NCI-H748 (cell line): ENCODE results near the gene CWC22.
A peak's percentile ranks its signal among the peaks of the same experiment; 100 is the strongest.
"Not testable (repeated sequence)": the region's sequence is repeated elsewhere in the genome, so short reads cannot be mapped to it uniquely, and the experiment has no call there.

Experiments
- DNase-seq: peaks from one replicate; lab custom pipeline; 2025; ENCODE audit not compliant: unreplicated experiment; lab: John Stamatoyannopoulos, UW

The CWC22 gene

GRCh38 chr2:179952658-179953057 lies 54.4 kb downstream of the CWC22 start:
- no peak for DNase-seq

GRCh38 chr2:179951680-179952079 lies 55.4 kb downstream of the CWC22 start:
- no peak for DNase-seq

- DNase-seq = no peak
Measured at GRCh38 chr2:179950391-179950790, 56.7 kb downstream of the CWC22 start.

- DNase-seq = no peak
Measured at GRCh38 chr2:179949438-179949837, 57.7 kb downstream of the CWC22 start.

- DNase-seq = no peak
Measured at GRCh38 chr2:179948058-179948457, 59.0 kb downstream of the CWC22 start.

- no peak for DNase-seq
Measured at GRCh38 chr2:179946810-179947615, 60.1 kb downstream of the CWC22 start.

- DNase-seq = no peak
Measured at GRCh38 chr2:179946346-179946745, 60.8 kb downstream of the CWC22 start.

- peak; percentile 65 for DNase-seq
Measured at GRCh38 chr2:179939259-179939658, 67.8 kb downstream of the CWC22 start.

GRCh38 chr2:179938026-179938425 lies 69.1 kb downstream of the CWC22 start:
- DNase-seq = no peak

- DNase-seq = peak; percentile 42
Measured at GRCh38 chr2:179936654-179937053, 70.4 kb downstream of the CWC22 start.

GRCh38 chr2:179936141-179936540 lies 71.0 kb downstream of the CWC22 start:
- no peak for DNase-seq

GRCh38 chr2:179932786-179933185 lies 74.3 kb downstream of the CWC22 start:
- no peak for DNase-seq

- DNase-seq = no peak
Measured at GRCh38 chr2:179931502-179931901, 75.6 kb downstream of the CWC22 start.

GRCh38 chr2:179929997-179930396 lies 77.1 kb downstream of the CWC22 start:
- not testable (repeated sequence) for DNase-seq

GRCh38 chr2:179927041-179927440 lies 80.1 kb downstream of the CWC22 start:
- no peak for DNase-seq

- DNase-seq = no peak
Measured at GRCh38 chr2:179925713-179926112, 81.4 kb downstream of the CWC22 start.

- no peak for DNase-seq
Measured at GRCh38 chr2:179917272-179917671, 89.8 kb downstream of the CWC22 start.

- DNase-seq = no peak
Measured at GRCh38 chr2:179915395-179915992, 91.6 kb downstream of the CWC22 start.

- DNase-seq = no peak
Measured at GRCh38 chr2:179913809-179914208, 93.3 kb downstream of the CWC22 start.

GRCh38 chr2:179911569-179911968 lies 95.5 kb downstream of the CWC22 start:
- DNase-seq = no peak

GRCh38 chr2:179910735-179911113 lies 96.4 kb downstream of the CWC22 start:
- DNase-seq = no peak

- no peak for DNase-seq
Measured at GRCh38 chr2:179909845-179910734, 97.0 kb downstream of the CWC22 start.
